NCI-H446 treated with DMSO at 0.1 percent for 48 hours (cell line): ENCODE data around the gene ACY1.
A peak's percentile ranks its signal among the peaks of the same experiment; 100 is the strongest.

Source experiments
- DNase-seq: peaks from one replicate; lab custom pipeline; 2025; lab: John Stamatoyannopoulos, UW

Gene ACY1

GRCh38 chr3:51982838-51983577 is at the start of gene ACY1:
Gene ACY1 (plus strand): TSS chr3:51983535. CDS start chr3:51984065, 530 bp downstream.
- DNase-seq = no peak

DNA sequence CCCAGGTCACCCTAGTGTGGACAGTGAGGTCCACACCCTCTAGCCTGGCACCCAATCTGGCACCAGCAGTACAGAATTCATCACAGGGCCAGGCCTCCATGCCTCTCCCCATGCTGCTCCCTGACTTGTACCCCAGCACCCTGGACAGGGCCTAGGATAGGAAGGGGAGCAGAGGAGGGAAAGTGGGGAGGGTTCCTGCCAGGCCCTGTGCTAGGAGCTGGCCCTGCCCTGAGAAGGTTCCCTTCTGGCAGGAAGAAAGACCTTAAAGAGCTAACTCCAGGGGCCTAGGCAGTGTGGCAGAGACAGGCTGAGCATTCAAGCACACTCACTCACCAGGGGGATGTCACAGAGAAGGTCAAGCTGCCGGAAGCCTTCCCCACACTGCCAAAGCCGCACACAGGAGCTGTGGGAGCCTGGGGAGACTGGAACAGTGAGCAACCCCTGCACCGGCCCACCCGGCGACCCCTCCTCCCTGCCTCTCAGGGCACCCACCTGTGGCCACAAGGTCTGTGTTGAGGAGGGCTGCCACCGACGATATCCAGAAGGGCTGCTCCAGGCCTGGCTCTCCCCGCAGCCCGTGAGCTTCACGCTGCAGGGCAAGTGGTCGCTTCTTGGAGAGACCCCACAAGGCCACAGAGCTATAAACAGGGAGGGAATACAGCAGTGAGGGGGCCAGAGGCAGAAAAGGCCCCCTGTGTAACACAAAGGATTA is 49.0 kb upstream of the ACY1 start:
- no peak for DNase-seq

DNA sequence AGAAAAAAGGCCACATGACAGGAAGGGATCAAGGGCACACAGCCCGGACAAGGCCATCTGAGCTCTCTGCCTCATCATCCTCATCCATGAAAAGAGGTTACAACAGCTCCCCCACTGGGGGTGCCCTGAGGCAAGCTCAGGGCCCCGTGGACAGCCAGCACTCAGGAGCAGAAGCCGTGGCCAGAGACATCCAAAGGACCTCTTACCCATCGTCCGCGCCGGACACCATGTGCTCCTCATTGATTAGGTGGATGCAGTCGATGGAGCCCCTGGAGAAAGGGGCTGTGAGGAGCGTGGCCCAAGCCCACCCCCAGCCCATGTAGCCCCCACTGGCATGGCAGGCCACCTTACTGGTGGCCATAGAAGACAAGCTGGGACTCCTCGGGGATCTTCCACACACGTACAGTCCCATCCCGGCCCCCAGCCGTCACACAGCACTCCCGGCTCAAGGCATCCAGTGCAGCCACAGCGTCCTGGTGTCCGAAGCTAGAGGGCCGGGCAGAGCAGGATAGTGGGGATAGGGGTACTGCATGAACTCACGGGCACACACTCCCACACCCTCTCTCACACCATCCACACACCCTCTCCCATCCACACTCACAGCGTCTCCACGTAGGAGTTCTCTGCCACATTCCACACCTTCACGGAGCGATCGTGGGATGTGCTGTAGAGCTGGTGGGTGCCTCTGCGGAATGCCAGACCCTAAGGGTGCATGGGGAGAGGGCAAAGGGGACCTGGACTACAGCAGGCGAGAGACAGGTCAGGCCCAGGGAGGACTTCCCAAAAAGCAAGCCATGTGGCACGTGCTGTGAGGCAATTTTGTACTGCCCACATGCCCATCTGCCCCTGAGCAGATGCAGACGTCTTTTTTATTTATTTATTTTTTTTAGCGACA is 48.1 kb upstream of the ACY1 start:
- no peak for DNase-seq

DNA sequence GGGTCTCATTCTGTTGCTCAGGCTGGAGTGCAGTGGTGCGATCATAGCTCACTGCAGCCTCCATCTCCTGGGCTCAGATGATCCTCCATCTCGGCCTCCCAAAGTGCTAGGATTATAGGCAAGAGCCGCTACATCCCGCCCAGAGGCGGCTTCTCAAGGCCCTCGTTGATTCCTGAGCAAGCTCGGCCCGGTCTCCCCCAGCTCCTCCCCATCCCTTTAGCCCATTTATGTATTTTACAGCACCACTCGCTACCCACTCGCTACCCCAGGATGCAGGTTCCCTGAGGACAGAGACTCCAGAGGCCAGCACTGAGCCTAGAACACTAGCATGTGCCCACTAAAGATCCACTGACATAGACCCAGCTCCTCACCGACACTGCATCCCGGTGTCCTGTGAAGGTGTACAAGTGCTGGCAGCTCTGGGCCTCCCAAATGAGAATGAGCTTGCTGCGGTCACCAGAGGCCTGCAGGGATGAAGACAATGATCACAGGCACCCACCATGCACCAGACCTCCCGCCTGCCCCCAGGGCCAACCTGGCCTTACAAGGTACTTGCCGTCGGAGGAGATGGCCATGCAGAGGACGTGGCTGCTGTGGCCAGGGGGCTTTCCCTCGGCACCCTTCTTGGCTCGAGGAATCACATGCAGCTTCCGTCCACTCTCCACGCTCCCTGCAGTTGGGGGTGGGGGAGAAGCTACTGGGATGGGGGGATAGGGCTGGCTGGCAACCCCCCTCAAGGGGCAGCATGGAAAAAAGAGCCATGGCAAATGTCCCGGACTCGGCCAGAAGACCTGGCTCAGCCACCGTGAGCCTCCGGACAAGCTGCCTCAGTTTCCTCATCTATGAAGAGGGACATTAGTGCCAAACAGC is 47.2 kb upstream of the ACY1 start:
- DNase-seq = no peak

DNA sequence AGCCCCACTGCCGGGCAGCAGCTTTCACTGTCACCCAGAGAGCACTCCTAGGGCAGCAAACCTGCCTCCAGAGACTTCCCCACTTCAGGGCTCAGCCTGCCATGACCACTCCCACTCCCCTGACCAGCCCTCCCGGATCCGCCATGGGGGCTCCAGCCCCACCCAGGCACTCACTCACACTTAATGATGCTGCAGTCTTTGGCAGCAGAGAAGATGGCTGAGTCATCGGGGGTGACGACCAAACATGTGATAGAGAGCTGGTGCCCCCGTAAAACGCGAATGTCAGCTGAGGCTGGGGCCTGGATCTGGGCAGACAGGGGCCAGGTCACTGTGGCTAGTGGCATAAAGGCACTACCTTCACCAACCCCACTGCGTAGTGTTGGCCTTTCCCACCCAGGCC is 46.3 kb upstream of the ACY1 start:
- no peak for DNase-seq

- no peak for DNase-seq
These were observed 45.5 kb upstream of the ACY1 start for GRCh38 chr3:51937611-51938450.

- no peak for DNase-seq
These were observed 44.4 kb upstream of the ACY1 start for GRCh38 chr3:51938780-51939425.

GRCh38 chr3:51940648-51941462 is 42.5 kb upstream of the ACY1 start:
- no peak for DNase-seq

- no peak for DNase-seq
These were observed 41.9 kb upstream of the ACY1 start for GRCh38 chr3:51941463-51941797.

DNA sequence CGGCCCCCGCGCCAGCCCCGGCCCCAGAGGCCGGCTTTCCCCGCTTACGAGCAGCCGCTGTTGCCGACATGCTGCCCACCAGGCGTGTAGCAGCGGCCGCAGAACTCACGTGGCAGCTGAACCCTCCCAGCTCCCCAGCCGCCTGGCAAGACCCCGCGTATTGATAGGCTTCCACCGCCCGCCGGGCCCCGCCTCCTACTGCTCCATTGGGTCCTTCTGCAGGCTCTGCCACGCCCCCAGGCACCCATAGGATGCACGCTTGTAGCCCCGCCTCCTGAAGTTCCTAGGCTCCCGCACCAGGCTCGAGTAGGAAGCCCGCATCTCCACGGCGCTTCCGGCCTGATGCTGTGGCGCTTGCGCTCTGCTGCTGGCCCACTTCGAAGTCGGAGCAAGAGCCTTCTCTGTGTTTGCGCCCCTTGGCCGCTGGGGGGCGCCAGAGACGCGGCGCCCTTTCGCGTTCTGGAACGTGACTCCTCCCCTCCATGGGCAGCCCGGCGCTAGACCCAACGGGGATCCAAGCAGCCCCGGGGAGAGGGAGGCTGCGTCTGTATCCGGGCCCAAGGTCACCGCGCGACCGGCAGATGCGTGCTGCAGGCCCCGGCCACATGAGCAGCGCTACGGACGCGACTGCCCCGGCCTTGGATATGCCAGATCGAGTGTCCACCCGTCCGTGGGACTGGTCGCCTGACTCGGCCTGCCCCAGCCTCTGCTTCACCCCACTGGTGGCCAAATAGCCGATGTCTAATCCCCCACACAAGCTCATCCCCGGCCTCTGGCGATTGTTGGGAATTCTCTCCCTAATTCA is 41.3 kb upstream of the ACY1 start, which contains the start of the genes PARP3 and RRP9:
PARP3 (plus strand) TSS at position 566 of the 805 bp plus-strand sequence. CDS start 993 bp downstream, outside the sequence.
RRP9 (minus strand) TSS at position 107 of the 805 bp plus-strand sequence; CDS start at position 70, 37 bp downstream.
- peak; percentile 97 for DNase-seq

DNA sequence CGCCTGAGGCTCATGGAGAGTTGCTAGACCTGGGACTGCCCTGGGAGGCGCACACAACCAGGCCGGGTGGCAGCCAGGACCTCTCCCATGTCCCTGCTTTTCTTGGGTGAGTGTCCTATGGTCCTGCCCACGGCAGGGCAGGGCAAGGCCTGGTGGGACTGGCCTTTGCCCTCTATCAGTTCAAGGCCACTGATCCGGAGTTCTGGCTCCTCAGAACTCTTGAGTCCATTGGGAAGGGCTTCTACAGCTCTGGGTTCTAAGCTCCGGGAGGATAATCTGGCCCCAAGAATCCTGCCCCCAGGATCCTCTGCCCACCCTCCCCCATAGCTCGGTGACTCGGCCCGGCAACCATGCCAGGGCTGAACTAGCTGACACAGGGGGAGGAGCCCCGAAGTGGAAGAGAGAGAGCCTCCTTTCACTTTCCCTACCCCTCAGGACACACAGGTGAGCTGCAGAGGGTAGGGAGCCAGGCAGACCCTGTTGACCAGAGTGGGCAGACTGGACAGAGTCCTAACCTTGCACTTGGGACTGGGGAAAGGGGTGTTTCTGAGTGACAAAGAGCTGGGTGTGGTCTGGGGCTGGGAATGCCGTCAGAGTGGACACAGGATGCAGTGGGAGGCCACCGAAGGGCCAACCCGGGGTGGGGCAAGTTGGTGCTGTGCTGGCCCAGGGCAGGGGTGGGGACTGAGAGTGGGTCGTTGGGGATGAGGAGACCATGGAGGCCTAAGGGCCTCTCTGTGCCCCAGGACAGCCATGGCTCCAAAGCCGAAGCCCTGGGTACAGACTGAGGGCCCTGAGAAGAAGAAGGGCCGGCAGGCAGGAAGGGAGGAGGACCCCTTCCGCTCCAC is 40.5 kb upstream of the ACY1 start:
- no peak for DNase-seq

DNA sequence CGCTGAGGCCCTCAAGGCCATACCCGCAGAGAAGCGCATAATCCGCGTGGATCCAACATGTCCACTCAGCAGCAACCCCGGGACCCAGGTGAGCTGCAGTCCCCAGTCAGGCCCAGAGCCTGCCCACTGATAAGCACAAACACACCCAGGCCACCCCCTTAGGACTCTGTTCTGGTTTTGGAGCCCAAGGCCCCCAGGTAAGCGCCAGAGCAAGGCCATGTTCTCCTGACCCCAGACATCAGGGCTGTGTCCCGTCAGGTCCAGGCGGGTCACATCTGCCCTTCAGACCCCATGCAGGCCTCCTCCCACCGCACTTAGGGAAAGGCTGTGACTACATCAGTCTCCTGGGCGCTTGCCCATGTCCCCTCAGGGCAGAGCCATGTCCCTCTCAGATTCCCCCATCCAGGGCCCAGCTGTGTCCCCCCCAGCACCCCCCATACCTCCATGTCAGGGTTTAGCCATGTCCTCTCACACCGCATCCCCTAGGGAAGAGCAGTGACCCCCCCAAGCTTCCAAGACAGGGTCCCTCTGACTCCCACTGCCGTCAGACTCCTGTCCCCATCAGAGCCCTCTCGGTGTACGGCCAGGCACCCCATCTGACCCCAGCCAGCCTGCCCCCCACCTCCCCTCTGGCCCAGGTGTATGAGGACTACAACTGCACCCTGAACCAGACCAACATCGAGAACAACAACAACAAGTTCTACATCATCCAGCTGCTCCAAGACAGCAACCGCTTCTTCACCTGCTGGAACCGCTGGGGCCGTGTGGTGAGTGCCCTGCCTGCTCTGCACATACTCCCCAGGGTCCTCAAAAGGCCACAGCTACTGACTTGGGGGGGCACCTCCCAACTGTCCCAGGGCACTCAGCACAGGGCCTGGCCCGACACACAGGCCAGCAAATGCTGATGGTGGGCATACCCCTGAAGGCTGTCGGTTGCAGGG is 39.6 kb upstream of the ACY1 start:
- no peak for DNase-seq

DNA sequence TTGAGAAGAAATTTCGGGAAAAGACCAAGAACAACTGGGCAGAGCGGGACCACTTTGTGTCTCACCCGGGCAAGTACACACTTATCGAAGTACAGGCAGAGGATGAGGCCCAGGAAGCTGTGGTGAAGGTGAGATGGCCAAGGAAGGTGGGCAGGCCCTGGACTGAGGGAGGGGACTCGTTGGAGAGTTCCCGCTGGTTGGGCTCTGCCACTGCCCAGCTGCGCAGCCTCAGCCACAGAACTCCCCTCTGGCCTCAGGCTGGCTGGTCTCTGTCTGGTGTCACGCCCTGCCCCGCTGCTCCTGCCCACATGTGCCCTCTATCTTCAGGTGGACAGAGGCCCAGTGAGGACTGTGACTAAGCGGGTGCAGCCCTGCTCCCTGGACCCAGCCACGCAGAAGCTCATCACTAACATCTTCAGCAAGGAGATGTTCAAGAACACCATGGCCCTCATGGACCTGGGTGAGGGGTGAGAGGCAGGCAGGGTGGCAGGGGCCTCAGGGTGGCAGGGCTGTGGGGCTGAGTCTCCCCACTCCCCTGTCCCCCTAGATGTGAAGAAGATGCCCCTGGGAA is 38.8 kb upstream of the ACY1 start:
- no peak for DNase-seq

DNA sequence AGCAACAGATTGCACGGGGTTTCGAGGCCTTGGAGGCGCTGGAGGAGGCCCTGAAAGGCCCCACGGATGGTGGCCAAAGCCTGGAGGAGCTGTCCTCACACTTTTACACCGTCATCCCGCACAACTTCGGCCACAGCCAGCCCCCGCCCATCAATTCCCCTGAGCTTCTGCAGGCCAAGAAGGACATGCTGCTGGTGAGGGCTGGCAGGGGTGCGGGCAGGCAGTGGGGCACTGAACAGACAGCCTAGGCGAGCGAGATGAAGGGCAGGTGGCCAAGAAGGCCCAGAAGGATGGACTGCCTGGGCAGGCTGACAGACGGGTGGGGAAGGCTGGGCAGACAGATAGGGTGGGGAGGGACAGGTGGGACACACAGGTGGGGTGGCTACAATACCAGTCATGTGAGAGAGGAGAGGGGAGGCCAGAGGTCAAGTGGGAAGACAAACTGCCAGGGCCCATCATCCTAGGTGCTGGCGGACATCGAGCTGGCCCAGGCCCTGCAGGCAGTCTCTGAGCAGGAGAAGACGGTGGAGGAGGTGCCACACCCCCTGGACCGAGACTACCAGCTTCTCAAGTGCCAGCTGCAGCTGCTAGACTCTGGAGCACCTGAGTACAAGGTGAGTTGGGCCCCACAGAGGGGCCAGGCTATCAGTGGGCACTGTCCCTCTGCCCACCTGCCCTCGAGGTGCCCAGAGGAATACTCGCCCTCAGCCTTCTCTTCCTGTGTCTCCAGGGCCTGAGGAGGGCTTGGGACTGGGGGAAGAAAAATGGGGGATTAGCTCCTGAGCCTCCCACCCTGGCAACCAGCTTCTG is 38.1 kb upstream of the ACY1 start:
- DNase-seq = no peak
